Measurements from ENCODE around the gene PRKRIP1. TPM values are rescaled to one million over a fixed set of nuclear protein-coding genes. Genes with fewer than 3 reads are reported as not detected.
"Not testable (repeated sequence)": the region's sequence is repeated elsewhere in the genome, so short reads cannot be mapped to it uniquely, and the experiment has no call there.

PRKRIP1 gene
- total RNA-seq, 1 experiment from 2014 or later, result 21.1 TPM

GRCh38 chr7:102455596-102455995, 59.4 kb downstream of the PRKRIP1 start:
- no peak for DNase-seq (ENCODE audit: low read depth)

- peak; percentile 86 for DNase-seq (ENCODE audit: low read depth)
Observed at GRCh38 chr7:102456327-102456726, 60.2 kb downstream of the PRKRIP1 start.

GRCh38 chr7:102457352-102457924, 61.3 kb downstream of the PRKRIP1 start:
- DNase-seq (ENCODE audit: low read depth), result no peak

GRCh38 chr7:102459221-102459844, 63.2 kb downstream of the PRKRIP1 start:
- DNase-seq (ENCODE audit: low read depth), result no peak

- no peak for DNase-seq (ENCODE audit: low read depth)
Observed at GRCh38 chr7:102460467-102460866, 64.3 kb downstream of the PRKRIP1 start.

- no peak for DNase-seq (ENCODE audit: low read depth)
Observed at GRCh38 chr7:102463841-102464576, 67.8 kb downstream of the PRKRIP1 start.

GRCh38 chr7:102464577-102465280, 68.6 kb downstream of the PRKRIP1 start, which contains the start of the genes ALKBH4 and LRWD1:
Gene ALKBH4 (minus strand): TSS chr7:102464863. CDS start chr7:102464836, 27 bp downstream.
Gene LRWD1 (plus strand): TSS chr7:102464984. CDS start chr7:102465081, 97 bp downstream.
- peak; percentile 89 for DNase-seq (ENCODE audit: low read depth)

- DNase-seq (ENCODE audit: low read depth), result no peak
Observed at GRCh38 chr7:102466097-102466496, 69.9 kb downstream of the PRKRIP1 start.

- DNase-seq (ENCODE audit: low read depth), result no peak
Observed at GRCh38 chr7:102467581-102468477, 71.7 kb downstream of the PRKRIP1 start.

GRCh38 chr7:102468478-102469350, 72.6 kb downstream of the PRKRIP1 start:
- no peak for DNase-seq (ENCODE audit: low read depth)

GRCh38 chr7:102469351-102469971, 73.3 kb downstream of the PRKRIP1 start:
- DNase-seq (ENCODE audit: low read depth), result no peak

- no peak for DNase-seq (ENCODE audit: low read depth)
Observed at GRCh38 chr7:102469972-102470825, 74.0 kb downstream of the PRKRIP1 start.

- no peak for DNase-seq (ENCODE audit: low read depth)
Observed at GRCh38 chr7:102471791-102472125, 75.6 kb downstream of the PRKRIP1 start.

GRCh38 chr7:102472126-102473041, 76.2 kb downstream of the PRKRIP1 start:
- no peak for DNase-seq (ENCODE audit: low read depth)

GRCh38 chr7:102473271-102473991, 77.3 kb downstream of the PRKRIP1 start:
- no peak for DNase-seq (ENCODE audit: low read depth)

GRCh38 chr7:102474116-102474515, 78.0 kb downstream of the PRKRIP1 start:
- not testable (repeated sequence) for DNase-seq (ENCODE audit: low read depth)

All from HT1080 (cell line).